NCI-H526 (cell line): ENCODE results near the gene FBXO17.
A peak's percentile ranks its signal among the peaks of the same experiment; 100 is the strongest.
"Not testable (repeated sequence)": the region's sequence is repeated elsewhere in the genome, so short reads cannot be mapped to it uniquely, and the experiment has no call there.

Source experiments
- DNase-seq, 2 experiments: peaks; one replicate each; lab custom pipeline; 2025; lab: John Stamatoyannopoulos, UW

FBXO17 gene

DNA sequence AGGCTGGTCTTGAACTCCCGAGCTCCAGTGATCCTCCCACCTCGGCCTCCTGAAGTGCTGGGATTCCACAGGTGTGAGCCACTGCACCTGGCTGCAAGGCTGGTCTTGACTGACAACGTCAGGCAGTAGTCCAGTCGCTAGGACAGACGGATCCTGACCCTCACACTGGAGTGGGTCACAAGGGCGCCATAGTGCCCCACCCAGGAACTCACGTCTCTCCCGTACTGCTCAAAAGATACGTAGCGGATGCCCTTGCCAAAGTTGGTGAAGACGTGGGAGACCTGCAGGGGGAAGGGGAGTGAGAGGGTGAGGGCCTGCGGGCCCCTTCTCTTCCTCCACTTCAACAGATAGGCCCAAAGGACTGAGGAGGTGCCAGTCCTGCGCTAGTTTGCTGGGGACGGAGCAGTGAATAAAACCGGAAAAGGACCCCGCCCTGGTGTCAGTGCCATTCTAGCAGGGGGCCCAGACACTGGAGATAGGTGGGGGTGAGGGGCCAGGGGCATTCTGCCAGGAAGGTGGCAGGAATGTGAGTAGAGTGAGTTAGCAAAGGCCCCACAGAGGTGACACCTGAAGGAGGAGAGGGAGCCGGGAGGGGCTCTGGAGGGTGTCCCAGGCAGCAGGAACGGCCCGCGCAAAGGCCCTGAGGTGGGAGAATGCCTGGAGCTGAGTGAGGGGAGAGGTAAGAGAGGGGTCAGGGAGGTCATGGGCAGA lies 32.9 kb downstream of the FBXO17 start:
- DNase-seq, result no peak

DNA sequence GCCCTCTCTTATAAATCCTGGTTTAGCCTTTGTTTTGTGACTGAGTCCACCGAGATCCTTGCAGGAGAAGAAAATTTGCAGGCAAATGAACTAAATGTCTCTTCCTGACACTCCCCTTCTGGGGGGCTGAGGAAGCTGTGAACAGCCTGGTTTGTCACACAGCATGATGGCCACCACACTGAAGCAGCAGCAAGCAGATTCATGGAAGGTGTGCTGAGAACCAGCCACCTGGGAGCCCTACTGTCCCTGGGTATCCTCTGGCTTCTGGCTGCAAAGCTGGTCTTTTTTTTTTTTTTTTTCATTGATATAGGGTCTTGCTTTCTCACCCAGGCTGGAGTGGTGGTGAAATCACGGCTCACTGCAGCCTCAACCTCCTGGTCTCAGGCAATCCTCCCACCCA lies 33.6 kb downstream of the FBXO17 start:
- no peak for DNase-seq

DNA sequence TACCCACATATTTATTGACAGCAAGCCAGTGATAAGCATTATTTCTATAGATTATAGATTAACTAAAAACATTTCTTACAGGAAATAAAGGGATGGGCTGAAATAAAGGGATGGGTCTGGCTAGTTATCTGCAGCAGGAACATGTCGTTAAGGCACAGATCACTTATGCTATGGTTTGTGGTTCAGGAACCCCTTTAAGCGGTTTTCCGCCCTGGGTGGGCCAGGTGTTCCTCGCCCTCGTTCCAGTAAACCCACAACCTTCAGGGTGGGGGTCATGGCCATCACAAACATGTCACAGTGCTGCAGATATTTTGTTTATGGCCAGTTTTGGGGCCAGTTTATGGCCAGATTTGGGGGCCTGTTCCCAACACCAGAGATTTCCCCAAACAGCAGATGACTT lies 34.1 kb downstream of the FBXO17 start:
- DNase-seq, result not testable (repeated sequence)

DNA sequence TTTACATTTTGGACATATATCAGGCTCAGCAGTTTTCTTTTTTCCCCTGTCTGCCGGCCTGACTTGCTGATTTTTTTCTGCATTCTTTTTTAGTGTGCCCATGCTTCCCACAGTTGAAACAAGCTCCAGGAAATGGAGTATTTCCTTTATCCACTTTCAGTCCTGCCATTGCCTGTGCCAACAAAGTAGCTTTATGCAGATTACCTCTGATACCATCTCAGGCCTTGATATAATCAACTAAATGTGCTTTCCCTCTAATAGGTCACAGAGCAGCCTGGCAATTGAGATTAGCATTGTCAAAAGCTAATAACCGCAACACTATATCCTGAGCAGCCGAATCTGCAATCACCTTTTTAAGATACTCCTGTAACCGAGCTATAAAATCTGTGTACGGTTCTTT lies 35.6 kb downstream of the FBXO17 start:
- DNase-seq, result no peak

DNA sequence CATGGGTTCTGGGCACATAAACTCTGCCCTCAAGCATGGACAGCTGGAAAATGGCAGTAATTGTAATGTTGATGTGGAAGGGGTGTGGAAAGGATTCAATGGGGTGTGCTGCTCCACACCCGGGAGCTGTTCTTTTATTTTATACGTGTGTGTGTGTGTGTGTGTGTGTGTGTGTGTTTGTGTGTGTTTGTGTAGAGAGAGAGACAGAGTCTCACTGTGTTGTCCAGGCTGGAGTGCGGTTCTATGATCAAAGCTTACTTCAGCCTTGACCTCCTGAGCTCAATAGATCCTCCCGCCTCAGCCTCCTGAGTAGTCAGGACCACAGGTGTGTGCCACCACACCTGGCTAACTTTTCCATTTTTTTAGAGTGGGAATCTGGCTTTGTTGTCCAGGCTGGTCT lies 42.0 kb downstream of the FBXO17 start:
- DNase-seq, result no peak

DNA sequence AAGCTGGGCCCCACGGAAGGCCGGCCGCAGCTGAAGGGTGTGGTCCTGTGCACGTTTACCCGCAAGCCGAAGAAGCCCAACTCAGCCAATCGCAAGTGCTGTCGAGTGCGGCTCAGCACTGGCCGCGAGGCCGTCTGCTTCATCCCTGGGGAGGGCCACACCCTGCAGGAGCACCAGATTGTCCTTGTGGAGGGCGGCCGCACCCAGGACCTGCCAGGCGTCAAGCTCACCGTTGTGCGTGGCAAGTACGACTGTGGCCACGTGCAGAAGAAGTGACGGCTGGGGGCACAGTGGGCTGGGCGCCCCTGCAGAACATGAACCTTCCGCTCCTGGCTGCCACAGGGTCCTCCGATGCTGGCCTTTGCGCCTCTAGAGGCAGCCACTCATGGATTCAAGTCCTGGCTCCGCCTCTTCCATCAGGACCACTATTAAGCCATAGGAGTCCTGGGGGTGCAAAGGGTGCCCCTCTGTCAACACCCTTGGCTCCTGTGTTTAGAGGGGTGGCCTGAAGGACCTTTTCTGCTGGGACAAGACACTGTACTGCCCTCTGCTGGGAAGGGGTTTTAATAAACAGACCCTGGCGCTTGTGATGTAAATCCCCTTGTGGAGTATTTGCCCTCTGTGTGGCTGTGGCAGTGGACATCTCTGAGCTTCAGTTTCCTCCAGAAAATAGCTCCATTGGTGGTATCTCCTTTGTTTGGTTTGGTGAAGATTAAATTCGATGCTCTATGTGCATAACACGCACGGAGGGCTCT lies 42.9 kb downstream of the FBXO17 start:
- DNase-seq, result peak; percentile 24 to 43

DNA sequence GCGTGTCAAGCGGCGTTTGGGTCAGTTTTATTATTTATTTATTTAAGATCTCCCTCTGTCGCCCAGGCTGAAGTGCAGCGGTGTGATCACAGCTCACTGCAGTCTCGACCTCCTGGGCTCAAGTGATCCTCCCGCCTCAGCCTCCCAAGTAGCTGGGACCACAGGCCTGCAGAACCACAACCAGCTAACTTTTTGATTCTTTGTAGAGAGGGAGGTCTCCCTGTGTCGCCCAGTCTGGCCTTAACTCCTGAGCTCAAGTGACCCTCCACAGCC lies 44.1 kb downstream of the FBXO17 start:
- no peak for DNase-seq

DNA sequence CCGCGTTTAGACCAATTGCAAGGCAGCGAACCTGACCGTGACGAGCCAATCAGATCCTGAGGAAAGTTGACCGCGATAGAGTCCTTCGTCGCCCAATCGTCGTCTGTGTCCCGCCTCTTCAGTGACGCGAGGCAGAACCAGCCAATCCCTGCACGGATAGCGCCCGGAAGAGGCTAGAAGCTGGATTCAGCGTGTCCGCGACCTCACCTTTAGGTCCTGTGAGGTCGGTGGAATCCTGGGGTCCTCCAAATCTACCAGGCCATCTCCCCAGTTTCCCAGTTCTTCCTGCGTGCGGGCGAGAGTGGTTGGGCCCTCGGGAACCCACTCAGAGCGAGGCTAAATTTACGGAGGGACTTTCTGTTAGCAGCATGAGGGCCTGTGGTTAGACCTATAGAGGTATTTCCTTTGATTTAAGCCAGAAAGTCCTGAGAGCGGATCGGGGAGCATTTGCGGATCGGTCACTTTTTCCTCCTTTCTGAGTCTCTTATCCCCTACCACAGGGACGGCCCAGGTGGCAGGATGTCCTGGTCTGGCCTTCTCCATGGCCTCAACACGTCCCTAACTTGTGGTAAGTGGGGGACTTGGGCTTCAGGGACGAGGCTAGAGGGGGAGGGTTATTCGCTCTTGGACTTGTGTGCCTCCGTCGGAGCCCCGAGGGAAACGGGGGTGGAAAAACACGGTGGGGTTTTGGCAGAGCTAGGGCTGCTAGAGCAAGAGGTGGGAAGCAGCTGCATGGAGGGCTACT lies 44.6 kb downstream of the FBXO17 start, which contains the start of gene MRPS12:
Gene MRPS12 (plus strand): TSS at position 169 of the 745 bp plus-strand sequence. CDS start 351 bp downstream, at position 520.
- DNase-seq, result peak; percentile 99 to 100

DNA sequence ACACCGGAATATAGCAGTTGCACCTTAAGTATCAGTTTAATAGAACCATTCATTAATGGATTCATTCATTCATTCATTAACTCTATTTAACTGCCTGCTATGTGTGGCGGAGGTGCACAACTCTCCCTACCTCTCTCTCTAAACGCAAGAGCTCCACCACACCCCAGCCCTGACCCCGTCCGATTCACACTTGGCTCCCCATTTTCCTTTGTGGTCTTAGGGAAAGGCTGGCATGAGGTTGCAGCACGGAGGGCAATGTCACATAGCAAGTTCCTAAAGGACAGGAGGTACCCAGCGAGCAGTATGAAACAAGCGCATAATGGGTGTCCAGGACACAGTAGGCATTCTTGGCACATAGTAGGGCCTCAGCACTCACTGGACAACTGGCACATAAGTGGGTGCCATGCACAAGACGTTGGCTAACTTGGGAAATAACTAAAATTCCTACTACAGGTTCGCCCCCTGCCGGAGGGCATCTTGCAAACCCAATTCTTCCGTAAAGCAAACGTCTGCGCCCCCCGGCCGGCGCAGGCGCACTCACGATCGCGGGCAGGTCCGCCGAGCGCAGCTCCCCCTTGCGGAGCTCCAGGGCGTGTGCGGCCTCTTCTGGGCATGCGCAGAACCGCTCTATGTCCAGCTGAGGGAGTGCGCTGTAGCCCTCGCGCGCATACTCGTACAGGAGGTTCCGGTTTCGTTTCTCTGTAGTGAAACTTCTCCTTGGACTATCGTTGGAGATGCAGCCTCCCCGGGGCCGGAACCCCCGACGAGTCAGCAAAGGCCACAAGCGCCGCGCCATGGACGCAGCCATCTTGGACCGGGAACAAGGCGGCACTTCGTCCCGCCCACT lies 45.4 kb downstream of the FBXO17 start, which contains the start of gene SARS2:
Gene SARS2 (minus strand): TSS at position 835 of the 847 bp plus-strand sequence. CDS start 27 bp downstream, at position 808.
- DNase-seq, result peak; percentile 94 to 98

DNA sequence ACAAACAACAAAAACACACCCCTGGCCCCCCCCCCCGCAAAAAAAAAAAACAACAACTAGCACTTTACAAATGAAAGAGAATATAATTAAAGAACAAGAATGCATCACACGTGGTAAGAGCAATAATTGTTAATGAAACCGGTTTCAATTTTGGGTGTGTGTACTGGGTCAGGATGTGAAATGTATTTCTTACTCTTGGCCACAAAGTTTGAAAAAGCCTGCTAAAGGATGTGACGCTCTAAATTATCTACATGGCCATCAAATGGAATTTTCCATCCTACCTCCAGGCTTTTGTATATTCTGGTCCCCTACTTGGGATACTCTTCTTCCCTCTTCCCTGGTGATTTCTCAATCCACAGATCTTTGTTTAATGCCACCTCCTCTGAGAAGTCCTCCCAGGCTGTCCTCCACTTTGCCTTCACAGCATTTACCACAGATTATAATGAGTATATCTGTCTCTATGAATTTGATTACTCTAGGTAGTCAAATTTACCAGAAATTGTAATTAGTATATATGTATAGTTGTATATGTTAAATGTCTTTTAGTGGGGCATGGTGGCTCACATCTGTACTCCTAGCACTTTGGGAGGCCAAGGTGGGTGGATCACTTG lies 47.0 kb downstream of the FBXO17 start:
- no peak for DNase-seq

DNA sequence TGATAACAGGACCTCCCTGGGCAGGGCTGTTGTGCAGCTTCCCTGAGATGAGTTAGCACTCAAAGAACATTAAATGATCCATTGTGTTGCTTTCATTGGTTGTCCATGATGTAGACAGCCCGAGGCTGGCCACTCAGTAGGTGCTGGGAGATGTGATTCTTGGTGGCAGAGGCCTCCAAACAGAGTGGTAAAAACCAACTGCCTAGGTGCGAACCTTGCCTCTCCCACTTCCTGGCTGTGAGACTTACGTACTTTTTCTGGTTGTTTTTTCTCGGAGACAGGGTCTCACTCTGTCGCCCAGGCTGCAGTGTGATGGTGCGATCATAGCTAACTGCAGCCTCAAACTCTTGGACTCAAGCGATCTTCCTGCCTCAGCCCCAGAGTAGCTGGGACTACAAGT lies 51.2 kb downstream of the FBXO17 start:
- DNase-seq, result no peak

DNA sequence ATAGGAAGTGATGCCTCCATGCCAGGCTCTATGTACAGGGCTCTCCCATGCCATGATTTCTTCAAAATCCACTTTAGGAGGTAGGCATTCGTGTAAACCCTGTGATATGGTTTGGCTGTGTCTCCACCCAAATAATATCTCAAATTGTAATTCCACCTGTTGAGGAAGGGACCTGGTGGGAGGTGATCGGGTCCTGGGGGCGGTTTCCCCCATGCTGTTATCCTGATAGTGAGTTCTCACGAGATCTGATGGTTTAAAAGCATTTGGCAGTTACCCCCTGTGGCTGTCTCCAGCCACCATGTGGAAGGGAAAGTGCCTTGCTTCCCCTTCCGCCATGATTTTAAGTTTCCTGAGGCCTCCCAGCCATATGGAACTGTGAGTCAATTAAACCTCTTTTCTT lies 53.1 kb downstream of the FBXO17 start:
- no peak for DNase-seq

DNA sequence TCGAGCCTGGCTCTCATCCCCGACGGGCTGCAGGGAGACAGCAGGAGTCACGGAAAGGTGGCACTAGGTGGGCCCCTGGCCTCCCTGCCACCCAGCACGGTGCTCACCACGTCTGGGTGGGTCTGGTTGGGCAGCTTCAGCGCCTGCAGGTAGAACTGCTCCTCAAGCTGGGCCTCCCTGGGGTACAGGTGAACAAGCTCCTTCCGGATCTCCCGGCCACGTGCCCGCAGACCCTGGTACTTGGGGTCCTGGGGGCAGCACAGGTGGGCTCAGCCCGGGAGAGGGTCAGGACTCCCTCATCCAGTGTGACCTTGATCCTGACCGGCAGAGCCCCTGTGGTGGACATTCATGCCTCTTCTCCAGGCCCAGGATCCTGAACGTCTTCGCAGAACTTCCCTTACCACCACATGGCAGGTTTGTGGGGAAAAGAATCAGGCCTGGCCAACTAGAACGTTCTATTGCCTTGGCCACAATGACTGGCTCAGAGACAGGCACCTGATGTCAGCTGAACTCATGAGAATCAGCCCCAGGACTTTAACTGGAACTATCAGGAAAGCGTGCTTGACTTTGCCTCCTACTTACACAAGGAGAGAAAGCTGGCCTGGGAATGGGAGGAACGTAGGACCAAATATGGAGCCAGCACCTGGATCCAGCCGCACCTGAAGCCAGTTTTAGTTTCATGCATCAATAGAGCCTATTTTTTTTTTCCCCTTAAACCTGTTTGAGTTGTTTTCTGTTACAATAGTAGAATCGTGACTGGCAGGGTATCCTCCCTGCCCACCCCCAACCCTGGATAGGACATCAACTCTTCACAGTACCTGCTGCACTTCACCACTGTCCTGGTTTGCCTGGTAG lies 53.9 kb downstream of the FBXO17 start:
- no peak for DNase-seq

DNA sequence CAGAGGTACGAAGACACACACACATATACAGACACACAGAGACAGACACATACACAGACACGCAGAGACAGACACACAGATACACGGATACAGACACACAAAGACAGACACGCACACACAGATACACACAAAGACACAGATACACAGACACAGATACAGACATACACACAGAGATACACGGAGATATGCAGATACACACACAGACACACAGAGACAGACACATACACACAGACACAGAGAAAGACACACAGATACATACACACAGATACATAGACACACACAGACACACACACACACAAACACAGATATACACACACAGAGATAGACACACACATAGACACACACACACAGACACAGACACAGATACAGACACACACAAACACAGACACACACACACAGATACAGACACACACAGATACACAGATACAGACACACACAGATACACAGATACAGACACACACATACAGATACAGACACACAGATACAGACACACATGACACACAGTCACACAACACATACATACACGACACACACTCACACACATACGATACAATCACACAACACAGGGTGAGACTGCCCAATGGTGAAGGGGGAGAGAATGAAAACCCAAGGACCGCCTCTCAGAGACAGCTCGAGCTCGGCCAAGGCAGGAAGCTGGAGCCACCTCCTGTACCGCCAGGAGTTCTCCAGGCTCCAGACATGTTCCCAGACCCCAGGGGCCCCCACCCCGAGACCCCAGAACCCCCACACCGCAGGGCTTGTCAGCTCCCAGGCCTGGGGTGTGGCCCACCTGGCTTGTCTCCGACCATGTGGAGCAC lies 54.7 kb downstream of the FBXO17 start:
- DNase-seq, result no peak

DNA sequence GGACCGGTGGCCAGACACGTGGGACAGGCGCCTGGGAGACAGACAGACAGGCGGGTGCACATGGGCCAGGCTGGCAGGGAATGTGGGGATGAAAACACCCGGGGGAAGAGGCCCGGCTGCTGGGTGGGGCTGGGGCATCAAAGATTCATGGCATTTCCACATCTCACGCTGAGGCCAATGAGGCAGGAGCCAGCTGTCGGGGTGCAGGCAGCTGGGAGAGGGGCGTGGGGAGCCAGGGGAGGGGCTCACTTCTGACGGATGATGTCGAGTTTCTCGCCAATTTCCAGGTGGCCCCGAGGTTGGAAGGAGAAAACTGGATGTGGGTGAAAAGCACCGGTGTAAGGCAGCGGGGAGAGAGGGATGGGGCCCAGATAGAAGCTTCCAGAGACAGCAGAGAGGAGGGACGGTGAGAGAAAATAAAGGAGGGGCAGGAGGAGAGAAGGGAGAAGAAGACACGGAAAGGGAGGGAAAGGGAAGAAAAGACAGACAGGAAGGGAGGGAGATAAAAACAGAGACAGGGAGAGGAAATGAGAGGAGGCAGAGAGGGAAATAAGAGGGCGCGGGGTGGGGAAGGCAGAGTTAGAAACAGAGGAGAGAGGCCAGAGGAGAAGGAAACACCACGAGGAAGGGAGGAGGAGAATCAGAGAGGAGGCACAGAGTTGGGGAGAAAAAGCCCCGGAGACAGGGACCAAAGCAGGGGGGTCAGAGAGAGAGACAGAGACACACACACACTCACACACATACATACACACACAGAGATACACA lies 55.5 kb downstream of the FBXO17 start:
- DNase-seq, result no peak

DNA sequence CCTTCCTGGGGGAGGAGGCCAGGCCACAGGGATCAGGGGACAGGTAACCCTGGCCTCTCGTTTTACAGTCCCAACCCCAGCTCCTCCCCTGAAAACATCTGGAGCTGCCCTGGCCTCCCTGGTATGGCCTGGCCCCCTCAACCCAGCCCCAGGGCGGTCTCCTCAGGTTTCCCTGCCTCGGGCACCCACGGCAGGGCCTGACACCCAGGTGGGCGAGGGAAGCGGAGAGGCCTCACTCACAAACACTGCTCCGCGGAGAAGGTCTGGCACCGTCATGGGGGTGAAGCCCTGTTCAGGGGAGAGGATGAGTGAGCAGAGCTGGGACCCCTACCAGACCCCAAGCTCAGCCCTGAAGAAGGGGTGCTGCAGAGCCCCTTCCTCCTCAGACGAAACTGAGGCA lies 57.0 kb downstream of the FBXO17 start:
- no peak for DNase-seq

DNA sequence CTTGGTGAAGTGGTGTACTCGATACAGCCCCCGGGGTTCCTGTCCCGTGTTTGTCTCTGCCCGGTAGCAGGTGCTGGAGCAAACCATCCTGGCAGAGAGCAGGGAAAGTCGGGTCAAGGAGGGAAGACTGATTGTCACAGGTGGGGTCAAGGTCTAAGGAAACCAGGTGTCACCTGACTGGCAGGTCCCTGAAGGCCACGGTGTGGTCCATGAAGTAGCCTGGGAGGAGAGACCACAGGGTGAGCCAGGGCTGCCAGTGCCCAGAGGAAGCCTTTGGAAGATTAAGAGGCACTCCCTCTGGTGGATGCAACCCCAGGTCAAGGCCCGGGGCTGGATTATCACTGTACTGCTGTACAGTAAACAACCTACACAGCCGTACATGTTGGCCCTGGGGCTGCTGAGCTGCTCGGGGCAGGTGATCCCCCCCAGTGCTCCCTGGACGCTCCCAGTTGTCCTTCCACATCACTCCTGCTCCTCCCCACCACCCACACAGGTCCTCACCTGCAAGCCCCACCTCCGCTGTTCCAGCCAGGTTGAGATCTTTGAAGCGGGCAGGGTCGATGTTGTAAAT lies 57.5 kb downstream of the FBXO17 start:
- DNase-seq, result peak in 1 of 2 experiments; percentile 49

DNA sequence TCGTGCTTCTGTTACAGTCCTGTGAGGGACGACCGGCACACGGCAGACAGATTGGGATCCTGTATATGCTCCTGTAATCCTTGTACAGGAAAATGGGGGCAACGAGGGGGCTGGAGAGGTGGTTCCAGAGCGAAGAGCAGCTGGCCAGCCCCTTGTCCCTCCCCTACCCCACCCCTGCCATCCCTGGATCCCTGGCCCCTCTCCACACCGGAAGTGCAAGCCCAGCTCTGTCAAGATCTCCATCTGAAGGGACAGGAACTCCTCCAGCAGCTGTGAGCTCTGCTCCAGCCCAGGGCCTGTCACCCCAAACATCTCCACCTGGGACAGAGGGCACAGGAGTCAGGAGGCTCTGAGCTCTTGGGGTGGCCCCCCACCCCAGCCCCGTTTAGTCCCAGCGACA lies 58.0 kb downstream of the FBXO17 start:
- DNase-seq, result no peak
